ENCODE results near the gene CALM1.

CALM1 gene

DNA sequence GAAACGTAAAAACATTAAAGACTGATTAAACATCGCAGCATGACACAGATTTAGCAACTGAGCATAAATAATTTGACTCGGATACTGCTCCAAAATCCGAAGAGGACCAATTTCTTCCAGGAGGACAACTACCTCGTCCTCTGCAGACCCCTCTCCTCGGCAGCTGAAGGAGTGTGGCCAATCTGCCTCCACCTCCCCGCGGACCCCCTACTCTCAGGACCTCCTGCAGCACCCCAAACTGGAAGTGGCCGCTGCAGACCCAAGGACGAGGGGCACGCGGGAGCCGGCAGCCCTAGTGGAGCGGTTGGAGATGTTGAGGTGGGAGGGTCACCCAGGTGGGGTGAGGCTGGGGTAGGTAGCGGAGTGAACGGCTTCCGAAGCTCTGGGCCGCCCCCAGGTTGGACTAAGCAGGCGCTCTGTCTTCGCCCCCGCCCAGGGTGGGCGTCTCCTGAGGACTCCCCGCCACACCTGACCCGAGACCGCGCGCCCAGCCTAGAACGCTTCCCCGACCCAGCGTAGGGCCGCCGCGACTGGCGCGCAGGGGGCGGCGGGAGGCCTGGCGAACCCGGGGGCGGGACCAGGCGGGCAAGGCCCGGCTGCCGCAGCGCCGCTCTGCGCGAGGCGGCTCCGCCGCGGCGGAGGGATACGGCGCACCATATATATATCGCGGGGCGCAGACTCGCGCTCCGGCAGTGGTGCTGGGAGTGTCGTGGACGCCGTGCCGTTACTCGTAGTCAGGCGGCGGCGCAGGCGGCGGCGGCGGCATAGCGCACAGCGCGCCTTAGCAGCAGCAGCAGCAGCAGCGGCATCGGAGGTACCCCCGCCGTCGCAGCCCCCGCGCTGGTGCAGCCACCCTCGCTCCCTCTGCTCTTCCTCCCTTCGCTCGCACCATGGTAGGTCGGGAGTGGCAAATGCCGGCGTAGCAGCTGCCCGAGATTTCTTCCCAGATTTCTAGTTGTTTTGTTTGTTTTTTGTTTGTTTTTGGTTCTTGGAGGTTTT is at the start of gene CALM1:
CALM1 (plus strand) TSS at position 689 of the 999 bp plus-strand sequence; CDS start at position 891, 202 bp downstream.
- peak; percentile 49 for DNase-seq

DNA sequence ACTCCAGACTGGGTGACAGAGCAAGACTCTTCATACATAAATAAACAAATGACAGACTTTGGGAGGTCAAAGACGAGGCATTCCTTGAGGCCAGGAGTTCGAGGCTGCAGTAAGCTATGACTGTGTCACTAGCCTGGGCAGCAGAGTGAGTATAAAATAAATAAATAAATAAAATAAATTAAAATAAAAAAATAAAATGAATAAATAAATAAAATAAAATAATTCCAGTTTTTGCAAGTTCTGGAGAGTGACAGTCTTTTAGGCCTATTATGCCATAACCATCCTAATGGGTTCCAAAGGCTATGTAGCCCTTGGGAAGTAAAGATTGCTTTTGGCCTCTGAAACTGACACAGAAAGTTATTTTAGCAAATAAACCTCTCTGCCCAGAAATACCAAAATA is 48.6 kb upstream of the CALM1 start:
- DNase-seq = no peak

- DNase-seq = no peak
Measured at GRCh38 chr14:90349739-90350138, 47.1 kb upstream of the CALM1 start.

DNA sequence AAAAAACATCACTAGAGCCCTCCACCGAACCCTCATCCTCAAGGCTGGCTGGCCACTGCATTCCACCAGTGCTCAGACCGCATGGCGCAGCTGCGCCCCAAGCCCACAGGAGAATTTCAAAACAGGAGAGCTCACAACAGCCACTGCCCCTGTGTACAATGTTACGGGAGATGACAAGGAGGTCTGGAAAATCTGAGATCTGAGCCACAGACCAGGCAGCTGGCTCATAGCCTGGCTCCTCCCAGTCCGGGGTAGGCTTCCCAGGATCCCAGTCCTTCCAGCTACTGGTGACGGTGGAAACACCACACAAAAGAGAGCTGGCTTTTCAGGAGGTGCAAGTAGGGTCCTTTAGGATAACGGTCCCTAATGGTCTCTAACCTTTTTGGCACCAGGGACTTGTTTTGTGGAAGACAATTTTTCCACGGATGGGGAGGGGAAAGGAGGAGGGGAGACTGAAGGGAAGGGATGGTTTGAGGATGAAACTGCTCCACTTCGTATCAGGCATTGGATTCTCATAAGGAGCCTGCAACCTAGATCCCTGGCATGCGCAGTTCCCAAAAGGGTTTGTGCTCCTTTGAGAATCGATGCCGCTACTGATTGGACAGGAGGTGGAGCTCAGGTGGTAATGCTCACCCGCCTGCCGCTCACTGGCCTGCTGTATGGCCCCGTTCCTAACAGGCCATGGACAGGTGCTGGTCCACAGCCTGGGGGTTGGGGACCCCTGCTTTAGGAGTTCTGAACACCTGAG is 42.1 kb upstream of the CALM1 start:
- DNase-seq = no peak

GRCh38 chr14:90355540-90356518 is 41.0 kb upstream of the CALM1 start:
- DNase-seq = no peak

DNA sequence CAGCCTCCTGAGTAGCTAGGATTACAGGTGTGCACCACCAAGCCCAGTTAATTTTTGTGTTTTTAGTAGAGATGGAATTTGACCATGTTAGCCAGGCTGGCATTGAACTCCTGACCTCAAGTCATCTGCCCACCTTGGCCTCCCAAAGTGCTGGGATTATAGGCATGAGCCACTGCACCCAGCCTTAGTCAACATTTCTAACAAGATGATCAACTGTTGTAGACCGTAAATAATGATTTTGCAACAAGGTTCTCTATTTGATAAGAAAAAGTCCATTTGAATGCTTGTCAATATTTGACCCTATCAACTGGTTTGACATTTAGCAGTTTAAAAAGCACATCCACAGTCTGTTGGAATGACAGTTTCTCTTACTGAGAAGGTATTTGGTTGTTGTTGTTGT is 39.9 kb upstream of the CALM1 start:
- no peak for DNase-seq

DNA sequence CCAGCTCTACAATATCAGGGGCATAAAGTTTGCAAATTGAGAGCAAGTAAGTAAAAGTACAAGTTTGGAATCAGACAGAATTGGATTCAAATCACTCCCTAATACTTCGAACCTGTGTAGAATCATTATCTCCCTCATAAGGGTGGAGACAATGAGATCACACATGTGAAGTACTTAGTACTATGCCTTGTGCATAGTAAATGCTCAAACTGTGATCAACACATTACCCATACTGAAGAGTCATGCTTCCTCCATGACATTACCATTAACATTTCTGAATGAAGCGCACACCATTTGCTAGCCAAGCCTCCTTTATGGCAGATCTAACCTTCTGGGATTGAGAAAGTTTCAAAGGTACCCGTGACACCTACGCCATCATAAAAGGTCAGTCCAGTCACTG is 38.5 kb upstream of the CALM1 start:
- no peak for DNase-seq

- DNase-seq = no peak
Measured at GRCh38 chr14:90361865-90362557, 34.8 kb upstream of the CALM1 start.

DNA sequence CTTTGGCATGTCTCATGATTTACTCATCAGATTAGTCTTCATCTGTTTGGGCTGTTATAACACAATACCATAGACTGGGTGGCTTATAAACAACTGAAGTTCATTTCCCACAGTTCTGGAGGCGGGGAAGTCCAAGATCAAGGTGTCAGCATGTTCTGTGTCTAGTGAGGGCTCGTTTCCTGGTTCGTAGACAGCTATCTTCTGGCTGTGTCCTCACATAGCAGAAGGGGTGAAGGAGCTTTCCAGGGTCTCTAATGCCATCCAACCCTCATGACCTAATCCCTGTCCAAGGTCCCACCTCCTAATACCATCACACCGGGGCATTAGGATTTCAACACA is 34.3 kb upstream of the CALM1 start:
- DNase-seq = no peak

DNA sequence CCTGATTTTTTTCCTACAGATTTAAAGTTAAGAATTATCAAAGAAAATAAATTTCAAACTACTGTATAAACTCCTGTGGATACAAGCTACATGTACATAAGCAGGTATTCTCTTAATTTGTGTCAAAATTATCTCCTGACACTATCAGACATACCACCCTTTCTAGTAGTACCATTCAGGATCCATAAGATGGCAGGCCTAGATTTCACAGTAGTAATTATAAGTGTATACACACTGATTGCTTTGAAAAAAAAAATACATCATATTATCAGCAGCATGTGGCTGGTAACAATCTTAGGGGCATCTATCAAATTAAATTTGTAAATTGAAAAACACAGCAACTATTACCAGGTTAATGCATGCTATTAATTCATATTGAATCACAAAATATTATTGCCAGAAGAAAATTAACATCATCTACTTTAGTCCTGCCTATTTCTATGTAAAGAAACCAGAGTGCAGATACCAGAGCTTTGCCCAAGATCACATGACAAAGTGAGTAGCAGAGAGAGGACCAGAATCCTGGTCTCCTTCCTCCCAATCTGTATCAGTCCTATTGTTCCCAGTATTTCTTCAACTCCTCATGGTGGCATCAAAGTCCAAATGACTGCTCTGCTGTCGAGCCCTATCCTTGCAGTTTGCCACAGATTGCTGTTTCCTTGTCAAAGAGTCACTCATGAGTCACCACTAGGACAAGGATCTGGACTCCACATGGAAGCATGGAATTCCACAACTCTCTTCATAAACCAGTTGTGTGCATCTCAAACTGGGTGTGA is 27.7 kb upstream of the CALM1 start:
- DNase-seq = no peak

DNA sequence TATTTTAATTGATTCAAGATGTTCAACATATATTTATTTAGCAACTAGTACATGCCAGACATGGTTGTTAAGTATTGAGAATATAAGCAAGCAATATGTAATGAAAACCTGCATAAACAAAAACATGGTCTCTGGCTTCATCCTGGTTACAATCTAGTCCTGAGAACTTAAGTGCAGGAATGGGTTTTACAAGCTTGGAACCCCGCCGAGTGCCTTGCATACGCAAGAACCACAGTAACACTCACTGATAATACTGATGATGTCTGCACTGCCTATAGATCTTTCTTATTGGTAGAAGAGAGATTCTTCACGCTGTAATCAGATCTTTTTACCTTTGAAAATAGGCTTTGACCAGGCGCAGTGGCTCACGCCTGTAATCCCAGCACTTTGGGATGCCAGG is 22.9 kb upstream of the CALM1 start:
- DNase-seq = no peak

GRCh38 chr14:90374813-90375212 is 22.0 kb upstream of the CALM1 start:
- DNase-seq = no peak

GRCh38 chr14:90375934-90376333 is 20.9 kb upstream of the CALM1 start:
- no peak for DNase-seq

- DNase-seq = no peak
Measured at GRCh38 chr14:90378249-90378648, 18.6 kb upstream of the CALM1 start.

- DNase-seq = no peak
Measured at GRCh38 chr14:90379106-90379505, 17.7 kb upstream of the CALM1 start.

DNA sequence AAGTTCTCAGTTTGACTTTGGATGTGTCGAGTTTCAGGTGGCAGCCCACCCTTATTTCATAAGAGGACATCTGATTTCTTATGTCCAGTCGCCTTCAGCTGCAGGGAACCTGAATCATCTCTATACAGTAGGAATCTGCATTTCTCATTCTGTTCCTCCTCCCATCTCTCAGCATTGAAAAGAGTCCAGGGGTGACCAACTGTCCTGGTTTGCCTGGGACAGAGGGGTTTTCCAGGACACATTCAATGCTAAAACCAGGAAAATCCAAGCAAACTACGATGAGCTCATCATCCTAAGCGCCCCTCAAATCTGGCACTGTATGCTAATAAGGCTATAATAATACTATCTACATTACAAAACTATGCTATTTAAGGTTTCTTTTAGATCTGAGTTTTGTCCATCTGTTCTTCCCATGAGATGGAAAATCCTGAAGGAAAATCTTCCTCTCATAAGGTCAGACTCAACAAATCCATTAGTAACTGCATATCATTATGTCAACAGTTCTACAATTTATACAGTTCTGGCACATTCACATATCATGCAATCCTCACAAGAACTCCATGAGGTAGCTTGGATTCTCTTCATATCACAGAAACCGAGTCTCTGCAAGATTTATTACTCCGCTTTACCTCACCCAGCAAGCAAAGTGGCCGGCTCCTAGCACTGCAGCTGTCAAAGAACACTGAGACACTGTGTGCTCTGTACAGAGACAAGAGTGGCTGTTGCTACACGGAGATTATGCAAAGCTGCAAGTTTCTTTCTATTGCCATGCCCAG is 15.6 kb upstream of the CALM1 start:
- DNase-seq = no peak

GRCh38 chr14:90381999-90382451 is 14.8 kb upstream of the CALM1 start:
- DNase-seq = no peak

DNA sequence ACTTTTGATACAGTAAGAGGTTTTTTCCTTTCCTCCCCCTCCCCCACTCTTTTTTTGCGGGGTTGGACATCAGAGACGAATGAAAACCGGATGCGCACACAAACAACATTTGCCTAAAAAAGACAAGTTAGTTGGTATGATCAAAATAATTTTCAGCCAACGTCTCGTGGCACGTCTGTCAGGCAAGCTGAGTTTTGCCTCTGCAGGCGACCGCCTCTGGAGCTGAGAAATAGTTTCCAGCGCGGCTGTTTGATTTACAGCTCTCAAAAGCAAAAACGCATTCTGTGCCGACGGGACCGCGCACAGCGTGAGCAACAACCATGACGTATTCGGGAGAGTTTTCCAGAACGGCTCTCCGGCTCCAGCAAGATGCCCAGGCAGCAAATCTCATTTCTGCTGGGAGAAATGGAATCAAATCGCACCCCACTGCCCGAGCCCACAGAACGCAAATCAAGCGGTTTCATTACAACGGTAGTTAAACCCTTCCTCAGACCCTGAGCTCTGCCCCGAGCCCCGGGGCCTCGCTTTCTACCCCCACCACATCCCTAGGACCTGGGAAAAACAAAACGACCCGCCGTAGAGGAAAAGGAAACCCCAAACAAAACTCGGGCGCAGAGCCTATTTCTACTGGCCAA is 14.2 kb upstream of the CALM1 start:
- no peak for DNase-seq

- peak; percentile 85 for DNase-seq
Measured at GRCh38 chr14:90383126-90383730, 13.6 kb upstream of the CALM1 start.

Data from cortex of kidney (tissue), 1 donor.